GM19035 (cell line): ENCODE data around the gene GTF2IRD1.
"Not testable (repeated sequence)": the region's sequence is repeated elsewhere in the genome, so short reads cannot be mapped to it uniquely, and the experiment has no call there.

ENCODE experiments used
- ATAC-seq: cut with Tn5 transposase; IDR thresholded peaks from one replicate; pipeline ENCODE4 v1.9.1; 2021; ENCODE audit not compliant: unreplicated experiment

Gene GTF2IRD1

DNA sequence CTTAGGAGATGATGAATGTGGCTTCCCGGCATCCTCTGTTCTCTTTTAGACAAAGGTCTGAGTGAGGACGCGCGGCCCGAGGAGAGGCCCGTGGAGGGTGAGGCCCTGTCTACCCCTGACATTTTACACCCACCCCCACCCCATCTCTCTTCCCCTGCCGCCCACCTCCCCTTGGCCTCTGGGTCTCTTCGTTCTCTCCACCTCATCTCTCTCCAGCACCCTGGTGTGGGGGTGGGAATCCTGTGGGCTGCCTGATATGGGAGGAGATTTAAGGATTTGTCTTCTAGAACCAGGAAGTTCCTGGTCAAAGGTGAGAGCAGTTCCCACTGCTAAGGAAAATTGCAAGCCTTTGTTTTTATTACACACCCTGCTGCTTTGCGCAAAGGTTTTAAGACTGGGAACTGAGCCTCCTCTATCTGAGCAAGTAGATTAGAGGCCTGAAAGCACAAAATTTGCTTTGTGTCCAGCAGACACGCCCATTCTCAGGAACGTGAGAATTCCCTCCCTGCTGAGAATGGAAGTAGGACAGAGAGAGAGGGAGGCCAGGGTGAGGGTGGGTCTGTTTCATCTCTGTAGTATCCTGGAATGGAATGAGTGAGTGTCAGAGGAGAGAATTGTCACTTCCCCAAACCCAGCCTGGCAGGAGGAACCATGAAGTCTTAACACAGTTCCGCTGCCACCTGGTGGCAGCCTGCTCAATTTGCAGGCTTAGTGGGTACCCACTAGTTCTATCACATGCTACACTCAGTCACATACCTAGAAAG, 91.2 kb downstream of the GTF2IRD1 start:
- no peak for ATAC-seq

DNA sequence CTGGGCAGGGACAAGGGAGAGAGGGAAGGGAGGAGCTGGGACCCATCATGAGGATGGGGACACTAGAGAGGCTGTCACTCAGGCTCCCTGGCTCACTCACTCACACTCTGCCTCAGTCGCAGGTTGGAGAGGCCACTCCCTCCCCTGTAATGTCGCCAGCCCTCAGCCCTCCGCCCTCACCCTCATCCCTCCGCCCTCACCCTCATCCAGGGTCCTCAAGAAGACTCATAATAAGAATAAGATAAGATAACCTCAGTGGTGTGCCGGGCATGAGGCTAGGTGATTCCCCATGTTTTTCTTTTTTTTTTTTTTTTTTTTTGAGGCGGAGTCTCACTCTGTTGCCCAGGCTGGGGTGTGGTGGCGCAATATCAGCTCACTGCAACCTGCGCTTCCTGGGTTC, 92.2 kb downstream of the GTF2IRD1 start:
- ATAC-seq = no peak

DNA sequence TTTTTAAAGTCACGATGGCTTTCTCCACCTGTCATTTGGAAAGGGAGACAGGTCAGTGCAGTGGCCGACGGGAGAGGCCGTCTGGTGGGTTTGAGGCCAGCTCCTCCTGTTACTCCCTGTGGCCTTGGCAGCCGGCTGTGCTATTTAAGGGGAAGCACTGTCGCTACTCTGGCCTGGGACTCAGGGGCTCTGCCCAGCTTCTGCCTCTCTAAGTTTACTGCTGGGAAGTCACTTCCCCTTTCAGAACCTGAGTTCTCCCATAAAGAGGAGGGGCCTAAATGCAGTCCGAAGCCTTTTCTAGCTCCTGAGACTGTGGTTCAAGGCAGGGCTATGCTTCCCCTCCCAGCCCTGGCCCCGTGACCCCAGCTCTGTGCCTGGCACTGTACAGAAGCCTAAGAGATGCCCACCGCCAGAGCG, 99.9 kb downstream of the GTF2IRD1 start:
- not testable (repeated sequence) for ATAC-seq

DNA sequence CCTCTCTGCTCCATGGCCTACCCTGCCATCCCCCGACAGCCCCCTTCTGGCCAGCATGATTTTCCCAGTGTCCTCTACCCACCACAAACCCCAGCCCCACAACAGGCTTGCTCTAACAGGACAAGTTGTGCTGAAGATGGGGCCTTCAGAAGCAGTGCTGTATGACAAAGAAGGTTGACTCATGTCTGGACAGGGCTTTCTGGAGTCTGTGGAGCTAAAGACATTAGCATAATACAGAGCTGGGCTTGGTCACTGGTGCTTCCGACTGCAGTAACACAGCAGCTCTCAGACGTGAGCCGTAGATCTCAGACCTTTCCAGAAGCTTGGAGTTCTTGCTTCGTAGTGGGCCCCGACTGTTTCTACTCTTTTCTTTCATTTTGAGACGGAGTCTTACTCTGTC, 100.5 kb downstream of the GTF2IRD1 start:
- no peak for ATAC-seq

GRCh38 chr7:74560086-74560719, 106.5 kb downstream of the GTF2IRD1 start:
- ATAC-seq = no peak

- no peak for ATAC-seq
These were observed 108.3 kb downstream of the GTF2IRD1 start for GRCh38 chr7:74561898-74562613.

GRCh38 chr7:74563639-74564038, 109.9 kb downstream of the GTF2IRD1 start:
- not testable (repeated sequence) for ATAC-seq

- ATAC-seq = no peak
These were observed 113.6 kb downstream of the GTF2IRD1 start for GRCh38 chr7:74567318-74567668.

- ATAC-seq = no peak
These were observed 115.0 kb downstream of the GTF2IRD1 start for GRCh38 chr7:74568658-74569057.

GRCh38 chr7:74569501-74570075, 115.9 kb downstream of the GTF2IRD1 start:
- ATAC-seq = no peak

DNA sequence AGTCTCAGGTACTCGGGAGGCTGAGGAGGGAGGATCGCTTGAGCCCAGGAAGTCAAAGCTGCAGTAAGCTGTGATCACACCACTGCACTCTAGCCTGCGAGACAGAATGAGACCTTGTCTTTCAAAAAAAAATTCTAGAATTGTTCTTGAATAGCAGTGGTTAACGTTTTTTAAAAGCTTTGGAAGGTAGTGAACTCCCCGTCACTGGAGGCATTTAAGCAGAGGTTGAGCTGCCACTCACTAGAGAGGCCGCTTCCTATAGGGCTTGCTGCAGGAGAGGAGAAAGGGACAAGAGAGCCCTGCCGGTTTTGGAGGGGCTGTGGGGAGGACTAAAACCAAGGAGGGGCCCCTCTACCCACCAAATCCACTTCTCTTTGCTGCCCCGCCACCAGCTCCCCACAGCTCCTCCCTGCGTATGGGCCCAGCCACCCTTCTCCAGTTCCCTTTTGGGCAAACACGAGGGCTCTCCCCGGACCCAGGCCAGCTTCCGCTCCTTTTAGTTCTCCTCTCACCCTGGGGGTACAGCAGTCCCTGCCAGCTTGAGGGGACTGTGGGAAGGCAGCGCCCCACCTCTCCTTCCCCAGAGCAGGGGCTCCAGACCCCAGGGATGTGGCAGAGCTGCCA, 116.9 kb downstream of the GTF2IRD1 start:
- ATAC-seq = no peak

DNA sequence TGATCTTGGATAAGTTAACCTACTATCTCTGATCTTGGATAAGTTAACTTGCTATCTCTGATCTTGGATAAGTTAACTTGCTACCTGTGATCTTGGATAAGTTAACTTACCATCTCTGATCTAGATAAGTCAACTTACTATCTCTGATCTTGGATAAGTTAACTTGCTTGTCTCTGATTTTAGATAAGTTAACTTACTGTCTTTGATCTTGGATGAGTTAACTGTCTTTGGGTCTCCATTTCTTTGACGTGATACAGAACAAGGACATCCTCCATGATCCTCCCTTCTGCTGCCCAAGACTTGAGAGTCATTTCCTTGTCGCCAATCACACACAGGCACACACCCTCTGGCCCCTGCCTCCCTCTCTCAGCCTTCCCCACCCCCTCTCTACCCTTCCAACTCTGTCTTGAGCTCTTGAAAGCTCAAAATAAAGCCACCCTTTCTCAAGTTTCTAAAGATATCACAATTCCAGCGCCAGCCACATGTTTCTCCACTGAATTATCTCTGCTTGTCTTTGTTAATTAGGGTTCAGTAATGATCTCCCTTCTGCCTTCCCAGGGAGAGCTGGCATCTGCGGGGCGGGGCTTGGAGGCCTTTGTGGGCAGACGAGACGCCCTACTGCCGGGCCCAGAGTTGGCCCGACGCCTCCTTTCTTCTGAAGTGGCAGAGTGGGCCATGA, 118.7 kb downstream of the GTF2IRD1 start:
- ATAC-seq = no peak

DNA sequence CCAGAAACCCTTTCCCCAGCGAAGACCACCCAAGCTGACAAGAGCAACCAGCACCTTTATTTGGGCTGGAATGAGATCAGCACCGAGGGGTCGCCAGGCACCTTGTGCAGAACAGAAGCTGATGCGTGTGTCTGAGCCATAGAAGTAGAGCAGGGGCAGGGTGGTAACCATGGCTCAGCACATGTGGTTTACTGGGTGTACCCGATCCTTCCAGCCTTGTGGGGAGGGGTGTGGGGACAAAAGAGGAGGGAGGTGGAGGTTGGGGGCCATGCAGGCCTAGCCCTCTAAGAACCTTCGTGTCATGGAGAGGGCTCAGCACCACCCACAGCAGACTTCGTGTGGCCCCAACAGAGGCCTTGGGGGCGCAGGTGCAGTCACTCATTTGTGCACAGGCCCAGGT, 119.8 kb downstream of the GTF2IRD1 start:
- no peak for ATAC-seq

GRCh38 chr7:74575083-74575784, 121.5 kb downstream of the GTF2IRD1 start:
- ATAC-seq = no peak

- ATAC-seq = no peak
These were observed 122.1 kb downstream of the GTF2IRD1 start for GRCh38 chr7:74575811-74576210.

DNA sequence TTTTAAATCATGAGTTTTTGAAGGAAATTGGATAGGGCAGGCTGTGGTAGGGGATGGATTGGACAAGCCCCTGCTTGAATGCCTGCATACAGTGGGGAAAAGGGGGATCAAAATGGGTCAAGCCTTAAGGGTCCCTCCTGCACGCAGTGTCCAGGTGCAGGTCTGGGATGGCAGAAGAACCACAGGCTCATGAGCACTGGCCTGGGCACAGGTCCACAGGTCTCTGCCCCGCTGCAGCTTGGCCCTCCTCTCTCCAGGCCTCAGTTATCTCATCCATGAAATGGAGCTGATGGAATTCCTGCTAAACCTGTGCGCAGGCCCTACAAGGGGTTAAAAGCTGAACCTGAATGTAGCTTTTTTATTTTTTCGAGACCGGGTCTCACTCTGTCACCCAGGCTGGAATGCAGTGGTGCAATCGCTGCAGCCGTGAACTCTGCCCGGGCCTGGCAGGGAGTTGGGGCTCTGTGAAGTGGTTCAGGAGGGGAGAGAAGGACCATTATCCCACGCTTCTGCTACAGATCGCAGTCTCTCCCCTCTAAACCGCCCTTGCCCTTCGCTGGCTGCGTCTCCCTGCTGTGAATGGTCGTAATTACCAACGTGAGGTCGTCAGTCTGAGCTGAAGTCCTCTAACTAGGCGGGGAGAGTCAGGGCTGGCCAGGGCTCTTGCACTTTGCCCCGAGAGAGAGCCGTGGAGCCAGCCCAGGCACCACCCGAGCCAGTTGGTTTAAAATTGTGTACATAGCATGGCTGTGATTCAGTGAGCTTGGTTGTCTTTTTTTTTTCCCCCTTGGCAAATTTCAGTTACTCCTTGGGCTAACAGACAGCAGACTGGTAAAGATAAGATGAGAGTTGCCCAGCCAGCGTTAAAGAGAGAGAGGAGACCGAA, 126.3 kb downstream of the GTF2IRD1 start:
- ATAC-seq = no peak

- ATAC-seq = no peak
These were observed 128.3 kb downstream of the GTF2IRD1 start for GRCh38 chr7:74581916-74582440.

DNA sequence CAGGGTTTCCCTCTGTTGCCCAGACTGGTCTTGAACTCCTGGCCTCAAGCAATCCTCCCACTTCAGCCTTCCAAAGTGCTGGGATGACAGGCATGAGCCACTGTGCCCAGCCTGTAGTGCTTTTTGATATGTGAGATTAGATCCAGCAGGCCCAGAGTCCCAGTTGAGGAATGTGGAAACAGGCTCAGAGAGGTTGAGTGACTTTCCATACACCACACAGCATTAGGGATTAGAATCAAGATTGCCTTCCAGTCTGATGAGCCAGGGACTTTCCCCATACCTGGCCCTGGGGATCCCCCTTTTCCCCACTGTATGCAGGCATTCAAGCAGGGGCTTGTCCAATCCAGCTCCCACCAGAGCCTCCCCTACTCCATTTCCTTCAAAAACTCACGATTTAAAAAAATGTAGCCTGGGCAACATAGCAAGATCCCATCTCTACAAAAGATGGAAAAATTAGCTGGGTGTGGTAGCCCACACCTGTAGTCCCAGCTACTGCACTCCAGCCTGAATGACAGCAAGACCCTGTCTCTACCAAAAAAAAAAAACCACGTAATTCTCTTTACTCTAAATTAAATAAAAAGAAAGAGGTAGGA, 128.8 kb downstream of the GTF2IRD1 start:
- ATAC-seq = no peak
